CMK (cell line): ENCODE data around the gene OR52K2.
"Not testable (repeated sequence)": the region's sequence is repeated elsewhere in the genome, so short reads cannot be mapped to it uniquely, and the experiment has no call there.

Source experiments
- DNase-seq: peaks from one replicate; pipeline ENCODE4 v3.0.0-alpha.2; 2010; ENCODE audit warnings: low read depth

OR52K2 gene

GRCh38 chr11:4448995-4449394 is at the start of gene OR52K2:
OR52K2 (plus strand) TSS chr11:4449295; CDS start chr11:4449340, 45 bp downstream.
- DNase-seq, result no peak

GRCh38 chr11:4406206-4406605 is 42.9 kb upstream of the OR52K2 start:
- not testable (repeated sequence) for DNase-seq

- no peak for DNase-seq
Observed at GRCh38 chr11:4416306-4416705, 32.8 kb upstream of the OR52K2 start.

DNA sequence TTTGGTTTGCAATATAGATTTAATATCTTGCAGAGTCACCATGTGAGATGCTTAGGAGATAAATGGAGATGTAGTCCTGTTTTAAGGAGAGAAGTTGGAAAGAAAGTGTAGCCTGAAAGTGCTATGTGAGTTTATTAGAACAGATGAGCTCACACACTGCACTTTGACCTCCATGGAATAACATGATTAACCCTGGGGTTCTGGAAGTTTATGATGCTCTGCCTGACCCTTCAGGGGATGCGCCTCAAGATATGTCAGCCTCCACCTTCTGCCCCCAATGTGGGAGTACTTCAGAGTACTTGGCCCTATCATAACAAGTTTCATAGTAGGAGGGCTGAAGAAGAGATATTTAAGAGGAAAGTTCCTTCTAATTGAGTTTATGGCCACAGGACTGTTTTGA is 32.3 kb upstream of the OR52K2 start:
- DNase-seq, result no peak

- DNase-seq, result no peak
Observed at GRCh38 chr11:4418403-4418802, 30.7 kb upstream of the OR52K2 start.

DNA sequence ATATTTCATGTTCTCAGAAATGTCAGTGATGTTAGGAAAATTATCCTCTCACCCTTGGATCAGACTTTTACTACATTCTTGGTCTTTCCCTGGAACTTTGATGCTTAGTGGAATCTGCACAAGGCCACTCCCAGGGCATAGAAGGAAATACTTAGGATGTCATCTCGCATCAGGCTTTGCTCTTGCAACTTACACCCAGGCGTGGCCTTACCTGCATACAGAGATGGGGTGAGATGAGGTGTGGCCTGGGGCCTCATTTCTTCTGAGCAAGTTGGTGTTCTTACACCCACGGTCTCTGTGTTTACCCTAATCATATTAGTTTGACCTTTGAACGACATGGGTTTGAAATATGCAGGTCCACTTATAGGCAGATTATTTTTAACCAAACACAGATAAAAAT is 19.0 kb upstream of the OR52K2 start:
- no peak for DNase-seq

DNA sequence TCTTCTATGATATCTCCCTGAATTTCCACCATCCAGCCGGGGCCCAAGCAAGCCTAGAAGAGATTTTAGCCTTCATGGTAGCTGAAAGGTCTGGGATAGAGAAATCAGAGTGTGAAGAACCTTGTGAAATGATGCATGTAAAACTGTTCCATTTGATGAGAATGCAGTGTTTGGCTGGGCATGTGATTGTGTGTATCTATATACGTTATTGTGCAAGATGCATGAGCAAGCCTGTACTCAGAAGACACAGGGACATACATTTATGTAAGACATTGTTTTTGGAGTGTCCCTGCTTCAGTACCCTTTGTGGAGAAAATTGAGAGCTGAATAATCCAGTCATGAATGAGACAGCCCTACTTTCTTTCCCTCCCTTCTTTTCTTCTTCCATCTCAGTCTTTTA is 15.2 kb upstream of the OR52K2 start:
- no peak for DNase-seq

GRCh38 chr11:4436411-4436810 is 12.7 kb upstream of the OR52K2 start:
- no peak for DNase-seq

DNA sequence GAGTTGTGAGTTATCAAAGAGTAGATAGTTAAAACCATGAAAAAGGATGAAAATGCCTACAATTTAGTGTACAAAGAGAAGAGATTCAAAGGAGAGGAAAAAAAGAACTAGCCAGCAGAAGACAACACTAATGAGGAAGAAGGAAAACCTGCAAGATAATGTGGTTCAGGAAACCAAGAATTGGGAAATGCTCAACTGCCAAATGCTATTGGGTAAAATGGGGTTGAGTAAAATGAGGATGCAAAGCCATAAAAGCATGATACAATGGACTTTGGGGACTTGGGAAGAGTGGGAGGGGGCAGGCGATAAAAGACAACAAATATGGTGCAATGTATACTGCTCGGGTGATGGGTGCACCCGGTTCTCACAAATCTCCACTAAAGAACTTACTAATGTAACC is 7.6 kb upstream of the OR52K2 start:
- no peak for DNase-seq

- no peak for DNase-seq
Observed at GRCh38 chr11:4443232-4443891, 5.7 kb upstream of the OR52K2 start.

- no peak for DNase-seq
Observed at GRCh38 chr11:4453118-4453517, 4.0 kb downstream of the OR52K2 start.

DNA sequence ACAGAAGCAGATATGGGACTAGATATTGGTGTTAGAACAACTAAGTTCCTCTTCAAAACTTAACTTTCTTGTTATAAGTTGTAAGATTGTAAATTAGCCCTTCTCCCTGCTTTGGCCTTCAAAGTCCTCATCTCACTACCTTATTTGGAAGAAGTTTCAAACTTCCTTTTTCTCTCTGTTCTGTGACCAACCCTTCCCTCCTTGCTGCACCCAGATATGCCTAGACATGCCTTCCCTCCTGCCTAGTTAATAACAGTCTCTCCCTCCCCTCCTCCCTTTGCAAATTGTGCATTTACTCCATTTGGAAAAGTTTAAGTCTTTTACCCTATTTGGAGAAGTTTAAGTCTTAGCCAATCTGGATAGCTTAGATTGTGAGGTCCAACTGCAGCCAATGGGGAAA is 4.9 kb downstream of the OR52K2 start:
- DNase-seq, result no peak

- peak; percentile 29 for DNase-seq
Observed at GRCh38 chr11:4455419-4455818, 6.3 kb downstream of the OR52K2 start.

DNA sequence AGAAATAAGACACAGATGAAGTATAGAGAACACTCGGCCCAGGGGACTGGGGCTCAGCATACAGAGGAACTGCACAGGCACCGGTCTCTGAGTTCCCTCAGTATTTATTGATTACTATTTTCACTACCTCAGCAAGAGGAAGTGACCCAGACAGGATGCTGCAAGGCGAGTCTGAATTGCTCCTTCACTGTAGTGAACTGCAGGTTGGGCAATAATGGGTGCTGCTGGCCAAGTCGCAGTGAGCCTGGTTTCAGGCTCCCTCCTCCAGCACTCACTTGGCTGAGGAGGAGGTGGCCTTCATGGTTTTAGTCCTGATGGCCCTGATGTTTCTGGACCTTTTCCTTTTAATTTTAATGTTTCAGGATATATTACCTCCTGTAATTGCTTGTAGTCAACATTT is 10.4 kb downstream of the OR52K2 start:
- DNase-seq, result no peak

- no peak for DNase-seq
Observed at GRCh38 chr11:4460151-4460550, 11.1 kb downstream of the OR52K2 start.

DNA sequence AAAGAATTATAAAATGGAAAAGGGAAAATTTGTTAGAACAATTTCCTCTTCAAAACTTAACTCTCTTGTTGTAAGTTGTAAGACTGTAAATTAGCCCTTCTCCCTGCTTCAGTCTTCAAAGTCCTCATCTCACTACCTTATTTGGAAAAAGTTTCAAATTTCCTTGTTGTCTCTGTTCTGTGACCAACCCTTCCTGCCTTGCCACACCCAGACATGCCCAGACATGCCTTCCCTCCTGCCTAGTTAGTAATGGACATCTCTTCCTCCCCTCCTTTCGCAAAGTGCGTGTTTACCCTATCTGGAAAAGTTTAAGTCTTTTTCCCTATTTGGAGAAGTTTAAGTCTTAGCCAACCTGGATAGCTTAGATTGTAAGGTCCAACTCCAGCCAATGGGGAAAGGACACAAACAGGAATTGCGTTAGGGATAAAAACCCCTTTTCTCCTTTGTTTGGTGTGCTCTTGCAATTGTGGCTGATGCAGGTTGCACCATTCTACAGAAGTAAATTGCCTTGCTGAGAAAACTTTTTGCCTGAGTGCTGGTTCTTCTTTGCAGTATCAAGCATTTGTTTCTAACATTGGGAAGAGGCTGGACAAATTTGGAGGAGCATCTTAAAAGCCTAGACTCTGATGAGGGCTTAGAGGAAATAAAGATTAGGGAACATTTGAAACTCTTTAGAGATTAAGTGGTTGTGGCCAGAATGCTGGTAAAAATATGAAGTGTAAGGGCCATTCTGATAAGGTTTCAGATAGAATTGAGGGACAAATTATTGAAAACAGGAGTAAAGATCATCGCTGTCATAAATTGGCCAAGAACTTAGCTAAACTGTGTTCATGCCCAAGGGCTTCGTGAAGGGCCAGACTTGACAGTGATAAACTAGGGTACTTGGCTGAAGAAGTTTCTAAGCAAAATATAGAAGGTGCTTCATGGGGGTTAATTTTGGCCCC is 15.4 kb downstream of the OR52K2 start:
- DNase-seq, result no peak

DNA sequence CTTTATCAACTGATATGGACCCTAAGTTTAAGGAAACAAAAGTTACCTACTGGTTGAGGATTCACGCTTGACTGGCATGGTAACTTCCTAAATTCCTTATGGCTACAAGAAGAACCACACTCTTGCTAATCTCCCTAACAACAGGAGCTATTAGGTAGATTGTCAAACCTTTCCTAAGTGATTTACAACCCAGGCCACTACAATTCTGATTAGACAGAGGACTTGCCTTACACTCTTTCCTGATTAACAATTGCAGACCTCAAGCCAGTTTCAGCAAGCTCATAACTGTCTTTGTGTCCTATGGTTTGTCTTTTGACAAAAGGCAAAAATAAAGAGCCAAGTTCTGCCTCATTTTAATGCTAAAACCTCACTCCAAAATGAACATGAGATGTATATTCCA is 16.3 kb downstream of the OR52K2 start:
- no peak for DNase-seq

DNA sequence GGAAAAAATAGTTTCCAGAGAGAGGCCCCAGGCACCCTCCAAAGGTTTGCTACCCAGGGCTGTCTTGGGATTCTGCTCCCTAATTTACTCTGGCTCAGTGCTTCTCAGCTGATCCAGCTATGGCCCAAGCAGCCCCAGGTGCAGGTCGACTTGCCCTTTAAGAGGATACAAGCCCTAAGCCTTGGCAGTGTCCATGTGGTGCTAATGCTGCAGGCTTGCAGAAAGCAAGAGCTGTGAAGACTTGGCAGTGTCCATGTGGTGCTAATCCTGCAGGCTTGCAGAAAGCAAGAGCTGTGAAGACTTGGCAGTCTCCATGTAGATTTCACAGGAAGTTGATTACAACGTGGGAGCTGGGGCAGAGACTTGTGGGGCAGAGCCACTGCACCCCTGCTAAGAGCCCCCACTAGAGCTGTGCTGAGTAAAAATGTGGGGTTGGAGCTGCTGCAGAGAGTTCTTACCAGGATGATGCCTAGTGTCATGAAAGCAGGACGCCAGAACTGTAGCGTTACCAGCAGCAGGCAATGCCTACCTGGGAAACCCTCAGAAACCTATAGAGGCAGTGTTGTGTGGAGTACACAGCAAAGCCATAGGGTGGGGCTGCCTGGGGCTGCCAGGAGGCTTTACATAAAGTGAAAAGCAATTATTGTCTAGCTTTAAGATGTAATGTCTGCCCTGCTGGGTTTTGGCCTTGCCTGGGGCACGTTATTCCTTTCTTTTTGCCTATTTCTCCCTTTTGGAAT is 17.2 kb downstream of the OR52K2 start:
- DNase-seq, result no peak

DNA sequence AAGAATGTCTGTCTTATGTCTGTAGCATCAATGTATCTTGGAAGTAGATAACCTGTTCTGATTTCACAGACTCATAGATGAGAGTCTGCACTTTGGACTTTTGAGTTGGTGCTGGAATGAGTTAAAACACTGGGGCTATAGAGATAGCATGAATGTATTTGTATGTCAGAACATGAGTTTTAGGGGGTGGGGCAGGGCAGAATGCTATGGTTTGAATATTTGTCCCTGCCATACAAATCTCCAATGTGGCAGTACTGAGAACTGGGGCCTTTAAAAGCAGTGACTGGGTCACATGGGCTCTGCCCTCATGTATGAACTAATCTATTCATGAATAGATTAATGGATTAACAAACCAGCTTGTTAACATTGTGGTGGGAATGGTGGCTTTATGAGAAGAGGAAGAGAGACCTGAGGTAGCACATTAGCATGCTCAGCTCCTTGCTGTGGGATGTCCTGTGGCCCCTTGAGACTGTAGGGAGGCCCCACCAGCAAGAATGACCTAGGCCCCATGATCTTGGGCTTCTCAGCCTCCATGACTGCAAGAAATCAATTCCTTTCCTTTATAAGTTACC is 17.9 kb downstream of the OR52K2 start:
- DNase-seq, result no peak

- no peak for DNase-seq
Observed at GRCh38 chr11:4467811-4468606, 18.9 kb downstream of the OR52K2 start.

DNA sequence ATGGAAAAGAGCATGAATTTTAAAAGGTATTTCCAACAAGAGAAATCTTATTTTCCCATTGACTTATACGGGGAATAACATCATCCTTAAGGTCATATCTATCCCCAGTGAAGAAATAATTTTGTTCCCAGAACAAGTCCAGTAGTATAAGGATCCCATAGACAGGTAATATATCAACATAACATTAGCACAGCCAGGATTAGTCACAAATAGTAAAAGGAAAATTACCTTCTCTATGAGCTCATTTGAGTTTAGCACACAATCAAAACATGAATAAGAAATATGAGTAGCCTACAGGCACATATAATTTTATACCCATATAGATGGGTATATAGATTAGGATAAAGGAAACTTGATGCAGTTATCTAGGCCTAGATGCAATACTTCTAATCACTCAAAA is 30.5 kb downstream of the OR52K2 start:
- no peak for DNase-seq
